GM18526 (cell line): ENCODE results near the gene ADAMTS16.

Experiments used
- POLR2A ChIP-seq: IDR thresholded peaks from 3 replicates; pipeline ENCODE4 v1.6.1; 2011; ENCODE audit not compliant: insufficient read length; ENCODE audit errors: extremely low read depth

ADAMTS16 gene

DNA sequence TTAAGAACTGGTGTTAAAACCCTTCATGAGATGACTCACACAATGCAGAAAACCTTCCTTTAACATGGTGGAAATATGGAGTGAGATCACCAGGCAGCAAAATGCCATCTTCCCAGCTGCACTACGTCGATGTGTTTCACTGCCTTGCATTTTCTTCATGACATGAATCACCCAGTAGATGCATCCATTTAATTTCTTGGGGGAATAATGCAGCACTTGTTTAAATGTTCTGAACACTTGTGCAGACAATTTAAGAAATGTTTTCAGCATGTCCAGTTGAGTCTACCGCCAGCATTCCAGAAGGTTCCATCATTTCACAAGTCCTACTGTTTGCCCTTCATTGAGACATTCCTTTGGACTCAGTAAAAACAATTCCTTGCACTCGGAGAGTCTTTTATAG is 81.6 kb downstream of the ADAMTS16 start:
- no peak for TF ChIP-seq POLR2A

DNA sequence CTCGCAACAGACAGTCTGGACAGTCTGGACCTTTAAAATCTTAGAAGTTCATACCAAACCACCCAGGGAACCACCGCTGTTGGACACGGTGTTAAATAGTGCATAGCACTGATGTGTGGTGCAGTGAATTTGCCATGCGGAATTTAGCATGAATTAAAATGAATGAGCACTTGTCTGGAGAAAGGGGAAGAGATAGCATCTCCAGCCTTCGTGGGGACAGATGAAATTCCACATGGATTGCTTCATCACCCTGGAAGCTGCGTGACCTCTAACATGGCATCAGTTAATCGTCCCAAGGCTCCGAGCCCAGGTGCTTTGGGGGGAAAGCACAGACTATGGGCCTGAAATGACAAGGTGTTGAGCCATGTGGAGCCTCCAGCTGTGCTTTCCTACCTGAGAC is 91.4 kb downstream of the ADAMTS16 start:
- no peak for TF ChIP-seq POLR2A

DNA sequence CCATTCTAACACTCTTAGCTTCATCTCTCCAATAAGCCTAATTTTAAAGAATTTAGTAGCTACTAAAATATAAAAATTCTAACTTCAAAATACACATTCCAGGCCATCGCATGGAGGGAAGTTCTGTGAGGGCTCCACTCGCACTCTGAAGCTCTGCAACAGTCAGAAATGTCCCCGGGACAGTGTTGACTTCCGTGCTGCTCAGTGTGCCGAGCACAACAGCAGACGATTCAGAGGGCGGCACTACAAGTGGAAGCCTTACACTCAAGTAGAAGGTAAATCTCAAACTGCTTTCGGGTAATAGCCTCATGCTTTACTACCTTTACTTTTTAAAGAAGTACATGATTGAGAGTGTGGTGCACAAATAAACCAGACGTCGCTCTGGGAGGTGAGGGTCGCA is 94.8 kb downstream of the ADAMTS16 start:
- no peak for TF ChIP-seq POLR2A

DNA sequence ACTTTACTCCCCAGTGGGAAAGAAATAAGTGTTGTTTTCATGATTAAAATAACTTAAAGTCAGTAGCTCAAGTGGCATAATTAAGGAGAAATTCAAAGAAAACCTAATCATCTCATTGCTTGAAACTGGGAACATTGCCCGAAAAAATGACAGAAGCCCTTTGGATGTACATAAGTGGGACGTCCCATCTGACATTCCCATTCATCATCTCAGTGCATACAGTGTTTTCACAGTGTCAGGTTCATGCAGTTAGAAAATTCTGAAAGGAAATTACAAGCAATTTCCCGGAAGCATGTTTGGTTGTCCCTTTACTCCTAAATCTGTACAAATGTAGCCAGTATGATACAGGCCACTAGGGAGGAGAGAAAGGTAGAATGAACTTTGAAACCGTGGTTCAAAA is 95.6 kb downstream of the ADAMTS16 start:
- TF ChIP-seq POLR2A, result no peak

DNA sequence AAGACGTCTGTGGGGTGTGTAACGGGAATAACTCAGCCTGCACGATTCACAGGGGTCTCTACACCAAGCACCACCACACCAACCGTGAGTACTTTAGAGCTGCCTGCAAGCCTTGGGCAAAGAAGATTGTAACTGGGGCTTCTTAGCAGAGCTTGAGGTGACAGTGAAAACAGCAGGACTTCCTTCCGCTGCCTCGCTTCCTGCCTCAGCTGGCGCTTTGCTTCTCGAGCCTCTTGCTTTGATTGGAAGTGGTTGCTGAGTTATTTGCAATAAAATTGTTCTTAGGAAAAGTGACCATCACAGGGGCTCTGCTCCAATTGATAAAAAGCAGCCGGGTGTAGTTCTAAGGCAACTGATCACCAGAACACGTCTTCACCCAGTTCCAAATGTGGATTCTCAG is 99.1 kb downstream of the ADAMTS16 start:
- no peak for TF ChIP-seq POLR2A

DNA sequence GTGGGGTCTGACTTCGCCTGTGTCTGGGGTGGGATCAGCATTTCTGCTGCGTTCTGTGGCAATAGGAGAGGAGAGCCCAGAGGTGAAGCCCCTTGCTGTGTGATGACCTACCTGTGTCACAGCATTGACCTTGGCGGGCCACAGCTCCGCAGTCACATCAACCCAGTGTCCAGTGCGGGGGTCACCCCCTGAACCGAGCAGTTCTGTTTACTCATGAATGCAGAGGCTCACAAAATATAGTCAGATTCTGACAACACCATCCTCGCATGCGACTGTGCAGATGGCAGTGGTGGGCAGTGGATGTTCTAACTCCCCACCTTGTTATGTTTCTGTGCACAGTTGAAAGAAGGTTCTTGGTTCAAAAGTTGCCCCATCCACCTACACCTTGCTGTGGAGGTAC is 100.1 kb downstream of the ADAMTS16 start:
- no peak for TF ChIP-seq POLR2A

DNA sequence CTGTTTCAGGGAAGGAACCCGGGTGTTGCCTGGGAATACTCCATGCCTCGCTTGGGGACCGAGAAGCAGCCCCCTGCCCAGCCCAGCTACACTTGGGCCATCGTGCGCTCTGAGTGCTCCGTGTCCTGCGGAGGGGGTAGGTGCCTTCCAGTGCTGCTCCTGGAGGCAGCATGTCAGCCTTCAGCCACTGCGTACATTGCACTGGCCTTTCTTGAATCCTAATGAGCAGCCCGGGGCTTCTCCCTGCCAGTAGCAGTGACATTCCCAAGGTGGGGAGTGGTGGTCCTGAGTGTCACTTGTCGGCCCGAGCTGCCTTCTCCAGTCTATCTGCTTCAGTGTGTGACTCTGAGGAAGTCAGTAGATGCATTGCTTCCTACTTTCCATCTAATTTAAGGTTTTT is 101.9 kb downstream of the ADAMTS16 start:
- no peak for TF ChIP-seq POLR2A

DNA sequence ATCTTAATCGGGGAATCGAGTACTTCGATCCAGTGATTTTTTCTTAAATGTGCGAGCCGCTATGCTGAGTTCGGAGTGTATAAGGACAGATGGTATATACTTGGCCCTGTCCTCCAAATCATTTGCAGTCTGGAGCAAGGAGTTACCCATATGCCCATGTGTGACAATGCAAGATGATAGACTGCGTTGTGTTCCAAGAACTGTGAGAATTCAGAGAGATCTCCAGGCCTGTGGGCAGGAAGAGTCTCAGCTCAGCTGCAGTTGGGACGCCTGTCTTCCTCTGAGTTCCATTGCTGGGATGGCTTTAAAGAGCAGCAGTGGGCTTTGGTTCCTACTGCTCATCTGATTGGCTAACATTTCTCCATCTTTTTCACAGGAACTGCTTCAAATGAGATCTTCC is 106.6 kb downstream of the ADAMTS16 start:
- no peak for TF ChIP-seq POLR2A

DNA sequence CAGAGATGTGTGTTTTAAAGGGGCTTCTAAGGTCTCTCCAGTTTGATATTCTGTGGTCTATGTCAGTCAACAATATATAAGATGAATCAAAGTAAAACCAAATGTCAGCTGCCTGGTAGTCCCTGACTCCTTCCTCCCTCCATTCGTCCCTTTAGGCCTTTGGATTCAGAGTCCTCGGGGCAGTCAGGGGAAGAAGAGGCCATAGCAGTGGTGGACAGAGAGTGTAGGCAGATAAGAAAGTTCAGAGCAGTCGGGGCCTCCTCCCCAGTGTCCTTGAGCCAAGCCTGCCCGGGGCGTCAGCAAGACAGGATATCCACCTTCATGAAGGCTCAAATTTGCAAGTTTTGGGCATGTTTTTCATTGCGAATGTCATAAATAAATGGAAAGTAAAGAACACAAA is 110.6 kb downstream of the ADAMTS16 start:
- TF ChIP-seq POLR2A, result no peak

DNA sequence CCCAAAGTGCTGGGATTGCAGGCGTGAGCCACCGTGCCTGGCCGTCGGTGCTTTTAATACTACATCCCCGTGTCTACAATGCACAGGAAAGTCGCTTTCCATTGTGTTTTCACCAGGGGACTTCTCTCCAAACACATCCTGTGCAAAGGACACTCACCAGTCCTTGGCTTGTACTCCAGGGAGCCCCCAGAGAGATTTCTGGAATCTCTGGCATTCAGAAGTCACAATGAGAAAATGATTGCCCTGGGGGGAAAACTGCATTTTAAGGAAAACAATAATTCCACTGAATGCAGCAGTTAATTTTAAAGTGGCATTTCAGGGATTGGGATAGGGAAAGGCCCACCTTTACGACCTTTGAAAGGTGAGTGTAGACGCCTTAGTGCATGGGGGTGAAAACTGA is 112.0 kb downstream of the ADAMTS16 start:
- no peak for TF ChIP-seq POLR2A

DNA sequence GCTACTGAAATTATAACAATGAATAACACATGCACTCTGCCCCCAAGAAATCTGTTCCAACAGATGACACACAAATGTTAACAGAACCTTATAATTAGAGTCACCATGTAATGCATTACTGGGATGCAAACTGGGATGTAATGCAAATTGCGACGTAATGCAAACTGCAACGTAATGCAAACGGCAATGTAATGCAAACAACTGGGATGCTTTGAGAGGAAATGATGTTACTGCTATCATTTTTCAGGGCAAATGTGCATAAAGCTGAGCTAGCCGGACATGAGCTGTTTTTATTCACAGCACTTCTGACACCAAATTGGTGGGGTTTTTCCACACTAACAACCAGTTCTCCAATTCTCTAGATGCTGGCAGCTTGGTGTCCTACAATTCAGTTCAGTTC is 117.2 kb downstream of the ADAMTS16 start:
- TF ChIP-seq POLR2A, result no peak

DNA sequence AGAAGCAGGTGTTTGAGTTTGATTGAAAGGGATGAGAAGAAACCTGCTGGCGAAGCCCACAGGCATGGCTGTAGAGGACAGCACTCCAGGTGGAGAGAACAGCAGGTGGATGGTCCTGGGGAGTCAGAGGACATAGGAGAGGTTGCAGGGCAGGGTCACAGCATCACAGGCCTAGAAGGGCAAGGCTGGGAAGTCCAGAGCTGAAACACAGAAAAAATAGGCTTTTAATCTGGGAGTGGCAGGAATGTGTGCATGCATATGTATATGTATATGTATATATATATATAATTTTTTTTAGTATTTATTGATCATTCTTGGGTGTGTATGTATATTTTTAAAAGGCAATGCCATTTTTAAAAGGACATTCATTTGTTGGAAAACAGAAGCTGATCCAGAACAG is 118.4 kb downstream of the ADAMTS16 start:
- TF ChIP-seq POLR2A, result no peak

DNA sequence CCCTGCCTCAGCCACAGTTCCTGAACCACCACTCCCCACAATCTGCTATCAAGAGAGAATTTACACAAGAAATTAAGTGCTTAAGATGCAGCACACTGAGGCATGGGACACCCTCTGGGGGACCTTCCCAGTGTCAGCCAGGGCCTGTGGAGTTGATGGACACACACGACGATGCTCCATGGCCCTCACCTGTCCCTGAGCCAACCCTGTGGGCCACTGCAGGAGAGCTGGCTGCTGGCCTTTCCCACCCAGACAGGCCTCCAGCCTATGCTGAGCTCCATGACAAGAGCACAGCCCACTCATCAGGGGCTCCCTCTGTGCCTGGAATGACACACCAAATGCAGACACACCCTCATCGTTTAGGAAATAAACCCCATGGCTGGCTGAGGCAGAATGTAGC is 124.6 kb downstream of the ADAMTS16 start:
- TF ChIP-seq POLR2A, result no peak

DNA sequence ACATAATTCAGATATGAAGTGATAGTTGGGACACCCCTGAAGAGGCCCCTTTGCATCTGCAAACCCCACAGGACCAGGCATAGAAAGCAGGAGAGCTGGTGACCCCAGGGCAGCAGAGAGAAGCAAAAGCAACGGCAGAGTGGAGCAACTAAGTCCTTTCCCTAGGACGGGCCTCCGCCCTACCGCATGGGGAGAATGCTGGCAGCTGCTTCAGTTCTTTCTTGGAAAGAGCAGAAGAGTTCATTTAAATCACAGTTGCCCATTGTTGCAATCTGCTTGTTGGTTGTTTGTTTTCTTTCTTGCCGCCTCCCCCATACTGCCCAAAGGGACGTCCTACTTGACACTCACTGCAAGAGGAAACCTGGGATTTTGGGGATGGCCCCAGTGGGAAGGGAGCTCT is 126.2 kb downstream of the ADAMTS16 start:
- no peak for TF ChIP-seq POLR2A

DNA sequence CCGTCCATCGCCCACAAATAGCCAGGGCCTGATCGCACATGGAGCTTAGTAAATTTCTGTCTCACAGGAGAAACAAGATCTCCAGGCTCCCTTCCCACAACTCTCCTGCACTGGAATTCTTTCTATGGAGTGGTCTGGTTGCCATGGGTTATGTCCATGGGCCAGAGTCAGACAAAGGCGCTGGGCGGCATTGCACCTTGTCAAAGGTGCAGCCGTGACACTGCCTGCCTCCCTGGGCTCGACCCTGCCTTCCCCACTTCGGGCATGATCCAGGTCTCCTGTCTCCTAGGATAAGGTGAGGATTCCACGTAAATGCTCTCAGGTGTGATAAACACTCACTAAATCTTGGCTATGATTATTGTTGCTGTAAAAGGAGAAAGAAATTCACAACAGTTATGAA is 130.0 kb downstream of the ADAMTS16 start:
- TF ChIP-seq POLR2A, result no peak

DNA sequence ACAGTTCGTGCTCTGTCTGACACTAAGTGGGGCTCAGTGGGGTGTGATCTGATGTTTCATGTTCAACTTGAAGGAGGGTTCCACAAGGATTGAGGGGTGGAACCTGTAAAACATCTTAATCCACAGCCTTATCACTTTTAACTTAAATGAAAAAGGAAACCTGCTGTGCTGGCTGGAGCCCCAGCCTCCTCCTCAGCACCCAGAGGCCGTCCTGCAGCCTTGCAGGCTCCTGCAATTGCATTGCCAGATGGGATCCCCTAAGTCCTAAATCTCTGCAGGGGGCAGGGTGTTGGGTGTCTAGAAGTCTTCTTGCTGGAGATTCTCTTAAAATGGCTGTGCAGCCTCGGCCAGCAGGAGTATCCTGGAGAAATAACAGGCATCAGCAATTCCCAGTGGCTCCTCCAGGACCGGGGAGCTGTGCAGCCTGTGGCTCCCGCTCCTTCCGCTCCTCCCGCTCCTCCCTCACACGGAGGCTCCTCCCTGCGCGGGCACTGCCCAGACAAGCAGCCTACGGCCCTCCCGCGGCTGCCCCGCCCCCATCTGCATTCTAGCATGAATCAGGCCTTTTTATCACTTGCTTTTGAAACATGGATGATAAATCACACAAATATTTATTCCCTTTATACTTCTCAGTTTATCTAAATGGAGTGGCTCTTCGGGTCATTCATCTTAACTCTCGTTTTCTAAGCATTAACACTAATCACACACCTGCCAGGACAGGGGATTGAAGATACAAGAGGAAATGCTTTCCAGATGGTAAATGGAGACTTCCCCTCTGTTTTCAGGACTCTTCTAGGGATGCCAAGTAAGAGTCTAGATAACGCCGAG is 131.0 kb downstream of the ADAMTS16 start:
- TF ChIP-seq POLR2A, result no peak

DNA sequence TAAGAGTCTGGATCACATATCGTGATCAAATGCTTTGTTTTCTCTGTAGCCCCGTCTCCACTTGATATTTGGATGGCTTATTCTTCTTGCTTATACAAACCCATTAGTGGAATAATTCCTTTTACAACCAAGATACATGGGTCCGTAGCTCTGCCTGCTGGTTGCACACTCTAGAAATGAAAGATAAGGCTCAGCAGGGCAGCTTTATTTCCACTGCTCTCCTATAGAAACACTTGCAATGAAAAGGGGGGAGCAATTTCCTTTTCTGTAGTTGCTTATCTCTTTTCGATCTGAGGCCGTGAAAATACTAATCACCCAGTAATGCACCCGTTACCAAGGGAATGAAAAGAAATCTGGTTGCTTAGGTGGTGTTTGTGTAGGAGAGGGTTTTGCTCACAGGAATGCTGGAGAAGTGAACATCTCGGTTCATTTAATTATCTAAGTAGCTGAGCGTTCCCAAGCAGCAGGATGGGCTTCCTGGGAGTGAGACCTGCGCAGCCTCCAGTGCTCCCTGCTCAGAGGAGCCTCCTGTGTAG is 131.7 kb downstream of the ADAMTS16 start:
- TF ChIP-seq POLR2A, result no peak
